ENCODE data around the gene GPAT3.
"Not testable (repeated sequence)": the region's sequence is repeated elsewhere in the genome, so short reads cannot be mapped to it uniquely, and the experiment has no call there.

Gene GPAT3

GRCh38 chr4:83535520-83536361 lies at the start of gene GPAT3:
TSS of gene GPAT3 (plus strand) at chr4:83536108. CDS start at chr4:83536623, 515 bp downstream.
- peak in 39 of 56 donors; percentile 1 to 65 (median 25) for DNase-seq

GRCh38 chr4:83486457-83487129 lies 49.3 kb upstream of the GPAT3 start:
- DNase-seq = no peak

DNA sequence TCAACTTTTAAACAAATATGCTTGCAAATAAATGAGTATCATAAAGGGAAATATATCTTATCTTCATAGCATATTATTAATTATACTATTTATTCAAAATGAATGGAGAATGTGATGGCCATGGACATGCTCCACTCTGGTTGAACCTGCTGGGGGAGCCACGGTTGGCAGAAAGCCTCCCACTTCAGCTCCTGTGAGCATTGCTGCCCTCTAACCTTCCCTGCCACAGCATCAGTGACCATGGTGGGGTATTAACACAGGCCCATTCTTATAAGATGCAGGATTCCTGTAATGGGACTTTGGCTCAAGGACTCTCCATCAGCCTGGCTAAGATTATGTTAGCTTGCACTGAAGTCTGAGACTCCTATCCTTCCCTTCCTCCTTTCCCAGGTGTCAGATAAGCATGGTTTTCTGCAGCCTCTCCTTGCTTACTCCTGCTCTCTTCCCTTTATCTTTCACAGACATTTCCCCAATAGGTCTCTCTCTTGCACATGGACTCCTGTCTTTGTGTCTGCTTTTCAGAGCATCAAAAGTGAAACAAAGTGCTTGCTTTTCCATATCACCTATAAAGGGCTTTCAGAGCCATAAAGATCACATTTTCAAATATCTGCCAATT lies 46.1 kb upstream of the GPAT3 start:
- no peak for DNase-seq

GRCh38 chr4:83490876-83491450 lies 44.9 kb upstream of the GPAT3 start:
- DNase-seq = no peak

DNA sequence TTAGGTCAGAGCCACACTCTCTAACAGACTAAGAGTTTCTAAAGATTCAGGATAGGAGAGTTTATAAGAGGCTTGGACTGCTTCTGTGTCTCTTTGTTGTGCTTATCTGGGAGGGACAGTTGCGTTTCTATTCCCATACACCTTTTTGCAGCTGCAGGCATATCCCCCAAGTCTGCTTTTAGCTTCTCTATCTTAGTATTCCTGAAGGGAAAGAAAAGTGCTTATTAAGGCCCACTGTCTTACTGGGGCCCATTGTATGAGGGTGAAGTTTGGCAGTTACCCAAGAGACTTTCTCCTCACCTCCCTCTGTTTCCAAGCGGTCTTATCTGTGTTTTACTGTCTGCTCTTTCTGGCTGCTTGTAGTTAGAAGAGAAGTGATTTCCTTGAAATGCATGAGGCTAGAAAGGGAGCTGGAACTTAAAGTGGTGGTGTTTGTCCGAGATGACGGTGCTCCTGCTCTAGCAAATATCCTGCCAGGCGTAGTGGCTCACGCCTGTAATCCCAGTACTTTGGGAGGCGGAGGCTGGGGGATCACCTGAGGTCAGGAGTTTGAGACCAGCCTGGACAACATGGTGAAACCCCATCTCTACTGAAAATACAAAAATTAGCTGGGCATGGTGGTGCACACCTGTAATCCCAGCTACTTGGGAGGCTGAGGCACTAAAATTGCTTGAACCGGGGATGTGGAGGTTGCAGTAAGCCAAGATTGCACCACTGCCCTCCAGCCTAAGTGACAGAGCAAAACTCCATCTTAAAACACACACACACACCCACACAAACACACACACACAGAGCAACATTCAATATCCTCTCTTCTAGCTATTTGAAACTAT lies 39.6 kb upstream of the GPAT3 start:
- not testable (repeated sequence) for DNase-seq

DNA sequence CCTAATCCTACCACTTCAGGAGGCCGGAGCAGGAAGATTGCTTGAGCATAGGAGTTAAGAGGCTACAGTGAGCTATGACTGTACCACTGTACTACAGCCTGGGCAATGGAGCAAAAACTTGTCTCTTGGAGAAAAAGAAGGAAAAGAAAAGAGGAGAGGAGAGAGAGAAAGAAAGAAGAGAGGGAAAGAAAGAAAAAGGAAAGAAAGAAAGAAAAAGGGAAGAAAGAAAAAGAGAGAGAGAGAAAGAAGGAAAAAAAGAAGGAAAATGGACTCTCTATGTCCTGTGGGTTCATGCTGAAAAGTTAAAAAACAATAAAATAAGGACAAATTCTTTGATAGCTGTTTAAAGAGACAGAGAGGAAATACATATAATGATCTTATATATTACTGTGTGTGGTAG lies 37.7 kb upstream of the GPAT3 start:
- DNase-seq = no peak

DNA sequence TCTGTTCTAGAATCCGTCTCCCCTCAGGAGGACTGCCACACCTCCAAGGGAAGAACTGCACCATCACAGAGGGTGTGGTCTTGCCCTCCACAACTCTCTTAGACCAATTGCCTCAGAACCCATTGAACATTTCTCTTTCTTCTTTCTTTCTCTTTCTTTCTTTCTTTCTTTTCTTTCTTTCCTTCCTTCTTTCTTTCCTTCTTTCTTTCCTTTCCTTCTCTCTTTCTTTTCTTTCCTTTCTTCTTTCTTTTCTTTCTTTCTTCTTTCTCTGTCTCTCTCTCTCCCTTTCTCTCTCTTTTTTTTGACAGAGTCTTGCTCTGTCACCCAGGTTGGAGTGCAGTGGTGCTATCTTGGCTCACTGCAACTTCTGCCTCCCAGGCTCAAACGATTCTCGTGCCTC lies 34.2 kb upstream of the GPAT3 start:
- DNase-seq = not testable (repeated sequence)

- no peak for DNase-seq
Measured at GRCh38 chr4:83503974-83504373, 31.9 kb upstream of the GPAT3 start.

DNA sequence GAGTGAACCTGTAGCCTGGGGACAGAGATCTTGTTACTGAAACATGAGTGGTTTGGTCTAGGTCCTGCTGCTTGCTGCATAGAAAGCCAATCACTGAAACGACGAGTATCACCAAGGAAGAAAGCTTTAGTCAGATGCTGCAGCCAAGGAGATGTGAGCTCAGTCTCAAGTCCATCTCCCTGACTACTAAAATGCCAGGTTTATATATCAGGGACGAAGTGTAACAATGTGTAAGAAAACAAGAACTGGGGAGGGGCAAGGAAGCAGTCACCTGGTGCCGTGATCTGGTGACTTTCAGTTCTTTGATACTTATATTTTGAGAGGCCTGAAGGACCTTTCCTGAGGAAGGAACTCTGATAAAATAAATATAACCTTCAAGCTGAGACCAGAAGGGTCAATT lies 31.4 kb upstream of the GPAT3 start:
- no peak for DNase-seq

DNA sequence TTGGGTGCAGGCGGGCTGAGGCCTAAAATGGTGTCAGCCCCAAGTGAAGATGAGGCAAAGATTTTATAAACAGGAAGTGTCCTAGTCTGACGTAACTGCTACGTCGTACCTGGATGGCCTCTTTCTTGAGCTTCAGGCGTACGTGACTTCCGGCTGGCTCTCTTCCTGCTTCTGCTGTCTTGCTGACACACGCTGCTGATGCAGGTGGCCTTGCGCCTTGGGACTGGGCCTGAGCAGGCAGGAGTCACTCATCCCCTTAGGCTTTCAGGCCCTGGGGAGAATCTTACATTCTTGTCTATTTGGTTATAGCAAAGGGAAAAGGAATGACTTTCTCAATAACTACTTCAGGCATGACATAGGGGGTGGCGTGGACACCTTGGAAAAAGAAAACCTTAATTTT lies 30.9 kb upstream of the GPAT3 start:
- DNase-seq = no peak

DNA sequence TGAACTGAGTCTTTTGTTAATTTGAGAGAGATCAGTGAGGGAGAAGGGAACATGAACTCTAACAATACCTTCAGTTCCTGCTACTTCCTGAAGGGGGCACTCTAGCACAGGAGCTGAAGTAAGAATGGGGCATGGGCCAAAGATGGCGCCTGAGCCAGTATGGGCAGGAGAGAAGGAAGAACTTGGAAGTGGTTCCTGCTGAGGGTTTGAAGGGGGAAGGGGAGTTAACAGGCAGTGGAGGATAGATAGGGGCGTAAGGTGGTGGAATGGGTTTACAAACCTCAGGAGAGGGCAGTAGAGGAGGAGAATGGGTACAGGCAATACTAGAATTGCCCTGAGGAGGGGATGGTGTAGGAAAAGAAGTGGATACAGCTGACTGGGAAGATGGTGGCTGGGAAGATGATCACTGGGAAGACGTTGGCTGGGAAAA lies 26.7 kb upstream of the GPAT3 start:
- DNase-seq = peak in 13 of 56 donors; percentile 0 to 12 (median 3)

DNA sequence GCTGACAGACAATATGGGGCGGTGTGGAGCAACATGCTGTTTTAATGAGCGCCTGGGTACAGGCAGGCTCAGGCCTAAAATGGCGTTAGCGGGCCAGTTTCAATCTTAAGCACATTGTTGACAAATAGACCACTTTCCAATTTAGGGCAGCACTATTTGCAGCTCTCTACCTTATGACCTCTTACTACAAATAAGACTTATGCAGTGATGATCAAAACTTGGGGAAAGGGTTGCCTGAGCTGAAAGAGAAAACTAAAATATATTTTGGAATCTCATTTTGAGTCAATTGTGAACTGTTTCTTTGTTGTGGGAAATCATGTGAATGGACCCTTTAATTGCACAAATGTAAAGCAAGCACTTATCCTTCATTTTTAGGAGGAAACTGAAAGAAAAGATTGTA lies 25.5 kb upstream of the GPAT3 start:
- no peak for DNase-seq

DNA sequence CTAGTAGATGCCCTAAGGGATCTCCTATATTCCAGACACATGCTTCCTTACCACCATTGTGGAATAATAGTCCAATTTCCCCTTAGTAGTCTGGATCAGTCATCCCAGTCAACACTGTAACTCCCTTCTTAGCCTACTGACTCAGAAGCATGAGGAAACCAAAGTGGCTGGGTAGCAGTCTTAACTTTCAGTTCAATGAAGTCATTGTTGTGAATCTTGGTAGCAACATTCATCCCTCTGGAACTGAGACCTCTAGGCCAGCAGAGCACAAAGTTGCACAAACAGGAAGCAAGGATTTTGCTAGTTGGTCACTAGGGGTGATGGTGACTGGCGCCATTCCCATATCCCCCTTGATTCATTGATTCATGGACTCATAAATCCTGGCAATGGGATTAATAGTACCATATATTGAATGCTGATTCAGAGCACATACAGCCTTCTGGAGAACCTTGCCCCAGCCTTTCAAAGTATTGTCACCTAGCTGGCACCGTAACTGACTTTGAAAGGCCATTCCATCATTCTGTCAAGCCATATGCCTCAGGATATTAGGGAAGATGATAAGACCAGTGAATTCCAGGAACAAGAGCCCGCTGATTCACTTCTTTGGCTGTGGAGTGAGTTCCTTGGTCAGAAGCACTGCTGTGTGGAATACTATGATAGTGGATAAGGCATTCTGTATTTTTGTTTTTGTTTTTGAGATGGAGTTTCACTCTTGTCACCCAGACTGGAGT lies 19.7 kb upstream of the GPAT3 start:
- no peak for DNase-seq

DNA sequence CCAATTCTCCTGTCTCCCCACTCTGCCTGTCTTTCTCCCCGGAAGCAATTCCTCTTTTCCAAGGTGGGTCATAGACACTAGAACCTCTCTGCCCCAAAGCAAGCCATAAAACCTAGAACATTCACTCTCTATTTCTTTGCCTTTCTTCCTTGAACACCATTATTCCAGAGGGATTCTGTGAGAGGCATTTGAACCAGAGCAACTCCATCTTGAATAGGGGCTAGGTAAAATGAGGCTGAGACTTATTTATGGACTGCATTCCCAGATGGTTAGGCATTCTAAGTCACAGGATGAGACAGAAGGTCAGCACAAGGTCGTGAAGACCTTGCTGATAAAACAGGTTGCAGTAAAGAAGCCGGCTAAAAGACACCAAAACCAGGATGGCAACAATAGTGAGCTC lies 13.7 kb upstream of the GPAT3 start:
- no peak for DNase-seq

DNA sequence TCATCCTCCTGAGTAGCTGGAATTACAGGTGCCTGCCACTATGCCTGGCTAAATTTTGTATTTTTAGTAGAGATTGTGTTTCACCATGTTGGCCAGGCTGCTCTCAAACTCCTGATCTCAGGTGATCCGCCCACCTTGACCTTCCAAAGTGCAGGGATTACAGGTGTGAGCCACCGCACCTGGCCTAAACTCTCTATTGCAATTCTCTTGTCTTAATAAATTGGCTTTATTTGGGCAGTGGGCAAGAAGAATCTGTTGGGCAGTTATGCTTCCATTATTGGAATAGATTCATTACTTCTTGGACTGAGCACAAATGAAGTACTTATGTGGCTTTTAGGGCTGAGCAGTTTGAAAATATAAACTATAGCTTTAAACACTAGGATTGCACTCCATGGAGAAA lies 8.2 kb upstream of the GPAT3 start:
- DNase-seq = no peak

DNA sequence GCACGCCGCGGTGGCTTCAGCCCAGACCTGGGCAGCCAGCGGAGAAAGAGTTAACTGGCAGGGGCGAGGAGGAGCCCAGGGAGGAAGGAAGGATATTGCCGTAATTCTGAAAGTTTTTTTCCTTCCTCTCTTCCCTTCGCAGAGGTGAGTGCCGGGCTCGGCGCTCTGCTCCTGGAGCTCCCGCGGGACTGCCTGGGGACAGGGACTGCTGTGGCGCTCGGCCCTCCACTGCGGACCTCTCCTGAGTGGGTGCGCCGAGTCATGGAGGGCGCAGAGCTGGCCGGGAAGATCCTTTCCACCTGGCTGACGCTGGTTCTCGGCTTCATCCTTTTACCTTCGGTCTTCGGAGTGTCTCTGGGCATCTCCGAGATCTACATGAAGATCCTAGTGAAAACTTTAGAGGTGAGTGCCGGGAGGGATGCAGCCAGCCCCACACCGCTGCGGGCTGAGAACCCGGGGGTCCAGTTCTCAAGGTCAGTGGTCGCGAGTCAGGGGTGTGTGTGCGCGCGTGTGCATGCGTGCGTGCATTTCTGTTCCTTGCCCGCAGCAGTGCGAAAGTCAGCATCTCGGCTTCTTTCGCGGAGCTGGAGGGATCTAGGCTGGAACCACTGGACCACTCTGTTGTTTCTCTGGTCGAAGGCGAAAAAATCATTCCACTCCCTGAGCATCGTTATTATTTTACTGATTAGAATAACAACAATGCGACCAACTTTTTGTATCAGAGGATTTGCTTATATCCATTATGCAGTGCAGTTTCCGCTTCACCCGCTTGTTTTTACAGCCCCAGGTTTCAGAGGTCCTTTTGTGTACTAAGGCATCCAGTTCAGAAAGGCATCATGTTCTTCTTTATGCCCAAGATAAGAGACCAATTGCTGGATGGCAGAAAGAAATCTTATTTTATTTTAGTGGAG lies 709 bp downstream of the GPAT3 start:
- DNase-seq = peak in 7 of 56 donors; percentile 8 to 35 (median 23)

DNA sequence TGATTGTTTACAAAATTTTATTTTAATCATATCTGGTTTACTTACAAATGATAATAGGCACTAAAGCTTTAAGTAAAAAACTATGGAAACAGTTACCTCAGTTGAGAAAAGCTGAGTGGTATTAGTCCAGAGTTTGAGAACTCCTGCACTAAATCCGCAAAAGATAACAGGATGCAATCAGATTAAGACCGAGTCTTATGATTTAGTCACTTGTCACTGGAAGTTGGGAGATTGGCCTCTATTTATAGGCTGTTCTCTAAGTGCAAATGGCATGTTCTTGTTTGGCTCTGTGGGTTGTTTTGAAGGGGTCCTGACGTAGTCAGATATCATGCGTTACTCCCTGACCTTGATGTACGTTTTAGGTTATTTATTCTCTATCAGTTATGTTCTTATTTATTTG lies 6.3 kb downstream of the GPAT3 start:
- DNase-seq = no peak

- DNase-seq = no peak
Measured at GRCh38 chr4:83546786-83547185, 10.9 kb downstream of the GPAT3 start.
